ENCODE data around the gene FBXO7. TPM values are rescaled to one million over a fixed set of nuclear protein-coding genes. Genes with fewer than 3 reads are reported as not detected.

Gene FBXO7
- total RNA-seq, 1 donor from 2014 or later: 93.8 TPM

DNA sequence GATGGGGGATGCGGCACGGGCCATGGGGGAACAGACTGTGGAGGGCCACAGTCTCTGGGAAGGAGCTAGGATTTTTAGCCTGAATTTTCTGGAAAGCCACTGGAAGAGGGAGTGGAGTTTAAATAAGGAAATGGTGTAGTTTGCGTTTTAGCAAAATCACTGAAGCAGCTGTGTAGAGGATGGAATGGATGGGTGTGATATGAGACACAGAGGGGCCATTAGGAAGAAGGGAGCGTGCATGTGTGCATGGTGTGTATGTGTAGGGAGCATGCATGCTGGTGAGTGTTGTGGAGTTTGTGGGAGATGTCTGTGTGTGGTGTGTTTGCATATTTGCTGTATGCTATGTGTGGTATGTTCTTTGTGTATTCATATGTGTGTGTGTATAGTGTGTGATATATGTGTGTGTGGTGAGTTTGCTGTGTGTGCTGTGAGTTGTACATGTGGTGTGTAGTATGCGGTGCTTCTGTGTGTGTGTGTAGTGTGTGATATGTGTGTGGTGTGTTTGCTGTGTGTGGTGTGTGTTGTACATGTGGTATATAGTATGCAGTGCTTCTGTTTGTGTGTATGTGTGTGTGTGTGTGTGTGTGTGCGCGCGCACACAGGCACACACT, 67.6 kb downstream of the FBXO7 start:
- Mint-ChIP-seq H3K36me3 (ENCODE audit: low read depth, unreplicated experiment) (peaks cover 3% of the 10 kb centered on the region), H3K4me3 (ENCODE audit: unreplicated experiment) (no peak overlapping the region), H3K4me1 (ENCODE audit: unreplicated experiment) (peaks cover 27% of the 10 kb centered on the region), H3K27ac (ENCODE audit: unreplicated experiment) (no peak overlapping the region), H3K9me3 (ENCODE audit: unreplicated experiment) (no peaks in the 10 kb centered on the region), H3K27me3 (ENCODE audit: unreplicated experiment) (peaks cover 6% of the 10 kb centered on the region)
- DNase-seq (ENCODE audit: low spot score): no peak
- TF ChIP-seq, protein P1, sequence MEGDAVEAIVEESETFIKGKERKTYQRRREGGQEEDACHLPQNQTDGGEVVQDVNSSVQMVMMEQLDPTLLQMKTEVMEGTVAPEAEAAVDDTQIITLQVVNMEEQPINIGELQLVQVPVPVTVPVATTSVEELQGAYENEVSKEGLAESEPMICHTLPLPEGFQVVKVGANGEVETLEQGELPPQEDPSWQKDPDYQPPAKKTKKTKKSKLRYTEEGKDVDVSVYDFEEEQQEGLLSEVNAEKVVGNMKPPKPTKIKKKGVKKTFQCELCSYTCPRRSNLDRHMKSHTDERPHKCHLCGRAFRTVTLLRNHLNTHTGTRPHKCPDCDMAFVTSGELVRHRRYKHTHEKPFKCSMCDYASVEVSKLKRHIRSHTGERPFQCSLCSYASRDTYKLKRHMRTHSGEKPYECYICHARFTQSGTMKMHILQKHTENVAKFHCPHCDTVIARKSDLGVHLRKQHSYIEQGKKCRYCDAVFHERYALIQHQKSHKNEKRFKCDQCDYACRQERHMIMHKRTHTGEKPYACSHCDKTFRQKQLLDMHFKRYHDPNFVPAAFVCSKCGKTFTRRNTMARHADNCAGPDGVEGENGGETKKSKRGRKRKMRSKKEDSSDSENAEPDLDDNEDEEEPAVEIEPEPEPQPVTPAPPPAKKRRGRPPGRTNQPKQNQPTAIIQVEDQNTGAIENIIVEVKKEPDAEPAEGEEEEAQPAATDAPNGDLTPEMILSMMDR (IDR thresholded peaks at IDR 0.05; ENCODE audit: unreplicated experiment): no peak

DNA sequence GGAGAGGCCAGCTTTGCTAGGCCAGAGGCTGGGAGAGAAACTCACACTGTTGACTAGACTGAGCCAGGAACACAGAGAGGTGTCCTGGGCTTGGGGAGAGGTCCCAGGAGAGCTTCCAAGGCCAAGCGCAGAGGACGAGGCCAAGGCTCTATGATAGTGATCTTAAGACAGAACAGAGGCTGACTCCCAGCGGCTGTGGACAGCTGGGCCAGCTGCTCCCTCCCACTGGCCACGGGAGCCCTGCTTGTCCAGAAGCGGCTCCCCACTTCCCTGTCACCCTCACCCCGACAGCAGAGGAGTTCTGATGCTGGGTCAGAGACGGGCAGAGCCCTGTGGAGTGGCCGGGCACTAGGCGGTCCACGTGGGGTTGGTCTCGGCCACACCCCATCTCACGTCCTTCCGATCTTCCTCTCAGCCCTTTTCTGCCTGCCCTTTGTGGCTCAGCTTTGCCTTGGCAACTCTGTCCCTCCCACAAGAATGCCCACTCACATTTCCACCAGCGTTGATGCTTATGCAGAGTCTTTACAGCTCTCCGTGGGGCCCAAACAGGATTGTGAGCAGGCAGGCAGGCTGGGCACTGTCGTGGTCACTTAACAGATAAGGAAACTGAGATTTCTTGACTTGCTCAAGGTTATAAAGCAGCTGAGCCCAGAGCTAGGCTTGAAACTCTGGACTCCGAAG, 68.2 kb downstream of the FBXO7 start:
- Mint-ChIP-seq H3K36me3 (ENCODE audit: low read depth, unreplicated experiment) (peaks cover 4% of the 10 kb centered on the region), H3K4me1 (ENCODE audit: unreplicated experiment) (peaks cover 31% of the 10 kb centered on the region), H3K9me3 (ENCODE audit: unreplicated experiment) (no peaks in the 10 kb centered on the region), H3K27ac (ENCODE audit: unreplicated experiment) (no peak overlapping the region), H3K27me3 (ENCODE audit: unreplicated experiment) (peaks cover 4% of the 10 kb centered on the region), H3K4me3 (ENCODE audit: unreplicated experiment) (no peak overlapping the region)
- DNase-seq (ENCODE audit: low spot score): no peak
- TF ChIP-seq, protein P1 (IDR thresholded peaks at IDR 0.05; ENCODE audit: unreplicated experiment): no peak

DNA sequence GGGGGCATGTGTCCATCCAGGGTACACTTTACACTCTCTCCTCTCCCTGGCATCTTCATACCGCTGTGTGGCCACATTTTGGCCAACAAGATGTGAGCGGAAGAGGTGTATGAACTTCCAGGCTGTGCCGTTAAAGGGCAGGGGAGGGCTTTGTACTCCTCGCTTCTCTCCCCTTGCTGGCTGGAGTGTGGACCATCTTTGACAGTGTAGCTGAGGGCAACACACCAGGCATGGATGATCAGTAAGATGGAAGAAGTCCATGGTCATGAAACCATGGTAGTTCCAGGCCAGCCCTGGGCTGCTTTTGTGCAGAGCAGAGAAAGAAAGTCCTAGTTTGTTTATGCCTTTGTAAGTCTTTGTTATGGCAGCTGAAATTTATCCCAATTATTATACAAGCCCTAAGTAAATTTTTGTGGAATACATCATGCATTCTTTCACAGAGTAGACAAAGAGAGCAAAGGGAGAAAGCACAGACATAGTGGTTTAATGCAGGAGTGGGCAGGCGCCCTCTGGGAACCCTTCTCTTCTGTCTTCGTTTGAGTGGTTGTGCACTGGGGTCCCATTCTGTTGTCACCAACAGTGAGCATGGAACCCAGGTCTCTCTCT, 70.4 kb downstream of the FBXO7 start:
- Mint-ChIP-seq H3K27ac (ENCODE audit: unreplicated experiment) (peak overlapping the region; percentile 48), H3K36me3 (ENCODE audit: low read depth, unreplicated experiment) (peaks cover 4% of the 10 kb centered on the region), H3K4me1 (ENCODE audit: unreplicated experiment) (peaks cover 20% of the 10 kb centered on the region), H3K27me3 (ENCODE audit: unreplicated experiment) (peaks cover 6% of the 10 kb centered on the region), H3K4me3 (ENCODE audit: unreplicated experiment) (no peak overlapping the region), H3K9me3 (ENCODE audit: unreplicated experiment) (no peaks in the 10 kb centered on the region)
- no peak for DNase-seq (ENCODE audit: low spot score)
- TF ChIP-seq, protein P1 (IDR thresholded peaks at IDR 0.05; ENCODE audit: unreplicated experiment): no peak

DNA sequence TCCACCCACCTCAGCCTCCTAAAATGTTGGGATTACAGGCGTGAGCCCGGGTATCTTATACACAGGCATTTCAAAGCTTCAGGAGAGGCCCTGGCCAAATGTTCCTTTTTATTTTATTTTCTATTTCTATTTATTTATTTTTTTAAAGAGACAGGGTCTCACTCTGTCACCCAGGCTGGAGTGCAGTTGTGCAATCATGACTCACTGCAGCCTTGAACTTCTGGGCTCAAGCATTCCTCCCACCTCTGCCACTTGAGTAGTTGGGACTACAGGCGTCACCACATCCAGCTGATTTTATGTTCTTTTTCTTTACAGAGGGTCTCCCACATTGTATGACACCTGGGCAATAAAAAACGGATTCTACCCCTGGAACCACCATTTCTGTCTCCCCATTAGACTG, 71.2 kb downstream of the FBXO7 start:
- no peak overlapping the region for H3K4me3 Mint-ChIP-seq (ENCODE audit: unreplicated experiment)
- H3K4me1 Mint-ChIP-seq (ENCODE audit: unreplicated experiment): peaks cover 20% of the 10 kb centered on the region
- TF ChIP-seq, protein P1 (IDR thresholded peaks at IDR 0.05; ENCODE audit: unreplicated experiment): no peak
- H3K9me3 Mint-ChIP-seq (ENCODE audit: unreplicated experiment): no peaks in the 10 kb centered on the region
- peaks cover 6% of the 10 kb centered on the region for H3K27me3 Mint-ChIP-seq (ENCODE audit: unreplicated experiment)
- DNase-seq (ENCODE audit: low spot score): no peak
- H3K36me3 Mint-ChIP-seq (ENCODE audit: low read depth, unreplicated experiment): peaks cover 4% of the 10 kb centered on the region
- H3K27ac Mint-ChIP-seq (ENCODE audit: unreplicated experiment): no peak overlapping the region

DNA sequence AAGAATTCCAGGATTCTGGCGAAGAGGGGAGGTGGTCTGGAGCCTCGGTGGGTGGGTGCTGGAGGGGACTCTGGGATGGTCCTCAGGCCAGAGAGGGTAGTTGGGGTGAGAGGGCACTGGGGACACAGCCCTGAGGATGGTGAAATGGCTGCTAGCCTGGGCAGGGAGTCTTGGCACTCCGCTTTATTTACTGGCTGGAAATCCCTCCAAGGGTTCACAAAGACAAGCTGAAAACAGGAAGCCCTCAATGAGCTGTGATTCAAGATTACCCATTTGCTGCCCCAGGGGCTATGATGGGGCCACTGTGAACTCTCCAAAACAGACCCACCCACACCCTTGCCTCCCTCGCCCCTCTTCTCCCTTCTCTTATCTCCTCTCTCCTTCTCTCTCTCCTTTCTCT, 71.9 kb downstream of the FBXO7 start:
- peaks cover 16% of the 10 kb centered on the region for H3K4me1 Mint-ChIP-seq (ENCODE audit: unreplicated experiment)

More for the DNA sequence above, 71.9 kb downstream of the FBXO7 start:
- H3K36me3 Mint-ChIP-seq (ENCODE audit: low read depth, unreplicated experiment): peaks cover 4% of the 10 kb centered on the region
- no peak overlapping the region for H3K27ac Mint-ChIP-seq (ENCODE audit: unreplicated experiment)
- TF ChIP-seq, protein P1 (IDR thresholded peaks at IDR 0.05; ENCODE audit: unreplicated experiment): no peak
- H3K4me3 Mint-ChIP-seq (ENCODE audit: unreplicated experiment): no peak overlapping the region
- H3K9me3 Mint-ChIP-seq (ENCODE audit: unreplicated experiment): no peaks in the 10 kb centered on the region
- peaks cover 6% of the 10 kb centered on the region for H3K27me3 Mint-ChIP-seq (ENCODE audit: unreplicated experiment)
- no peak for DNase-seq (ENCODE audit: low spot score)
